Heart left ventricle (tissue), 16 donors: ENCODE results near the gene TAMALIN. TPM values are rescaled to one million over a fixed set of nuclear protein-coding genes. Genes with fewer than 3 reads are reported as not detected.

Experiments used
- ATAC-seq, 4 donors: fragments of 200-7000 bp; cut with Tn5 transposase; one replicate each; pipeline ENCODE4 v1.9.1; 2020 to 2022; ENCODE audit warnings: moderate library complexity in 4 of 4, mild to moderate bottlenecking in 3 of 4, moderate number of reproducible peaks in 1 of 4
- DNase-seq, 5 donors: peaks; one replicate each; pipeline ENCODE4 v3.0.0-alpha.2; 2020
- H3K27ac ChIP-seq, 12 donors: fragments of 200-600 bp; sonication (generic) in 4 of 12; one replicate each; pipeline versions ENCODE4 v1.5.0 to v1.8.0; 2016 to 2022; ENCODE audit warnings: mild to moderate bottlenecking in 2 of 12
- H3K27me3 ChIP-seq, 9 donors: fragments of 200-600 bp; sonication (generic) in 2 of 9; one replicate each; pipeline versions ENCODE4 v1.5.1 to v1.8.0; 2016 to 2022; ENCODE audit warnings: mild to moderate bottlenecking in 3 of 9
- H3K36me3 ChIP-seq, 9 donors: fragments of 200-600 bp; sonication (generic) in 2 of 9; one replicate each; pipeline versions ENCODE4 v1.5.0 to v1.8.0; 2018 to 2022; ENCODE audit warnings: mild to moderate bottlenecking in 2 of 9
- H3K4me1 ChIP-seq, 12 donors: fragments of 200-600 bp; sonication (generic) in 4 of 12; one replicate each; pipeline versions ENCODE4 v1.5.0 to v1.8.0; 2016 to 2022; ENCODE audit warnings: mild to moderate bottlenecking in 3 of 12
- H3K4me3 ChIP-seq, 12 donors: fragments of 200-600 bp; sonication (generic) in 4 of 12; one replicate each; pipeline versions ENCODE4 v1.5.0 to v1.8.0; 2017 to 2022; ENCODE audit warnings: mild to moderate bottlenecking in 9 of 12, moderate library complexity in 4 of 12
- H3K9me3 ChIP-seq, 12 donors: fragments of 200-600 bp; sonication (generic) in 4 of 12; one replicate each; pipeline versions ENCODE4 v1.5.0 to v1.8.0; 2016 to 2022; ENCODE audit warnings: mild to moderate bottlenecking in 1 of 12
- CTCF ChIP-seq, 12 donors: fragments of 200-600 bp; sonication (generic) in 4 of 12; IDR thresholded peaks; one replicate each; pipeline versions ENCODE4 v1.5.0 to v1.8.0; 2018 to 2022; ENCODE audit warnings: antibody characterized with exemption in 12 of 12, mild to moderate bottlenecking in 5 of 12
- POLR2A ChIP-seq, 2 donors: fragments of 450-650 bp; IDR thresholded peaks; one replicate each; pipeline ENCODE4 v1.6.1; 2017; ENCODE audit warnings: antibody characterized with exemption in 2 of 2, mild to moderate bottlenecking in 2 of 2, moderate library complexity in 2 of 2
- WGBS, 4 donors: extraction: QIAGEN DNeasy Blood & Tissue Kit in 2 of 4; methylation state at CpG; one replicate each; pipeline versions ENCODE4 v1.1.5 to v1.1.7; 2013 to 2018; 5-methylcytosine and 5-hydroxymethylcytosine counted together
- intact Hi-C, 10 donors: fragments of 100-400 bp; cut with DNase I; formaldehyde crosslinking; loops; one replicate each; pipeline versions ENCODE4 v1.11.1 to v1.14.2; 2022
- polyA plus RNA-seq, 2 donors: library from polyadenylated mRNA; stranded (reverse); fragments of 200-250 nt; gene quantifications; one replicate each; pipeline ENCODE4 v1.2.3, GENCODE V29; 2013
- total RNA-seq, 9 donors: library from RNA; depleted of rRNA in 2 of 9; stranded (reverse); fragments of >200 nt in 2 of 9; fragmentation: NEBNext Ultra II Directional in 3 of 9; extraction: Animal tissue kit (Norgen Biotek cat#: 25700) in 3 of 9; gene quantifications; one replicate each; pipeline versions ENCODE4 v1.1.0 to v1.2.4, GENCODE V29; 2016 to 2023
- donor health status: ischemic (EF 13 %, LVEDD 7.1; RV severe dilation, severe dysfunction).
- donor health status: healthy with polysubstance abuse.
- donor health status: DM: no; HTN: yes; CAD: no.
- donor health status: DM: no; HTN: no; CAD: no.
- donor health status: ischemic (EF 25% LVEDD 6.9; RV normal size, moderate dysfunction).
- donor health status: ischemic (EF 25% LVEDD 5.7; RV mildly dilated, moderate dysfunction).
- donor health status: healthy.
- donor health status: DM: yes; HTN: yes; CAD: no.
- donor health status: ischemic (EF 35%, LVEDD 5.7; RV mildly dilated, moderate dysfunction).
- donor health status: nonischemic (EF 11% LVEDD 7.7; RV severe dilation, severe dysfunction).
- donor health status: DM: yes; HTN: yes; CAD: no.
- donor health status: PGD.
- donor health status: ischemic (EF 29% LVEDD 5.4; RV normal size, mild dysfunction).
- donor health status: nonischemic (EF 23%, LVEDD 6.1; RV moderate dilation, normal function).

The TAMALIN gene
- total and polyA plus RNA-seq, 11 donors = 12.9 to 38.0 (median 17.8) TPM

- no peak overlapping the region for H3K27ac ChIP-seq
- DNase-seq = no peak
- intact Hi-C loops = no loop called here
- H3K4me1 ChIP-seq = peaks cover 0 to 23% (median 16%) of the 10 kb centered on the region in 12 donors
- no peak for ATAC-seq
- TF ChIP-seq CTCF (IDR thresholded peaks at IDR 0.05) = no peak
- no peak for TF ChIP-seq POLR2A (IDR thresholded peaks at IDR 0.05)
- H3K9me3 ChIP-seq = no peaks in the 10 kb centered on the region
- peaks cover 0 to 50% (median 36%) of the 10 kb centered on the region in 9 donors for H3K36me3 ChIP-seq
- WGBS, 4 donors = 54 to 63% (median 60%) methylated on average over 39 to 93 of the region's 93 CpGs
- H3K27me3 ChIP-seq = peaks cover 0 to 8% (median 0%) of the 10 kb centered on the region in 9 donors
- H3K4me3 ChIP-seq = peak overlapping the region in 1 of 12 donors; percentile 5
Observed at GRCh38 chr12:52014567-52015530, 8.1 kb downstream of the TAMALIN start.

GRCh38 chr12:52015532-52016041 lies 8.8 kb downstream of the TAMALIN start:
- peaks cover 0 to 8% (median 0%) of the 10 kb centered on the region in 9 donors for H3K27me3 ChIP-seq
- no peaks in the 10 kb centered on the region for H3K9me3 ChIP-seq
- intact Hi-C loops = loop anchor here in 1 of 10 donors (2.0 kb wide), 1 partner anchor 21 kb away; no protein-coding TSS in a partner anchor
- ATAC-seq (peak in 2 of 4 donors; percentile 4 to 12), DNase-seq (peak in 1 of 5 donors; percentile 20)
- TF ChIP-seq POLR2A (IDR thresholded peaks at IDR 0.05) (no peak), CTCF (IDR thresholded peaks at IDR 0.05) (no peak)
- no peak overlapping the region for H3K27ac ChIP-seq
- H3K36me3 ChIP-seq = peaks cover 0 to 49% (median 36%) of the 10 kb centered on the region in 9 donors
- peaks cover 0 to 19% (median 11%) of the 10 kb centered on the region in 12 donors for H3K4me1 ChIP-seq
- WGBS, 4 donors = 81 to 85% (median 84%) methylated on average over 7 to 10 of the region's 10 CpGs
- no peak overlapping the region for H3K4me3 ChIP-seq

- H3K4me3 ChIP-seq = no peak overlapping the region
- ATAC-seq (no peak), DNase-seq (no peak)
- no peaks in the 10 kb centered on the region for H3K9me3 ChIP-seq
- intact Hi-C loops = no loop called here
- WGBS, 4 donors = 84 to 94% (median 87%) methylated on average over 1 to 4 of the region's 4 CpGs
- H3K27me3 ChIP-seq = peaks cover 0 to 8% (median 0%) of the 10 kb centered on the region in 9 donors
- peaks cover 0 to 22% (median 10%) of the 10 kb centered on the region in 9 donors for H3K36me3 ChIP-seq
- TF ChIP-seq CTCF (IDR thresholded peaks at IDR 0.05) = no peak
- H3K4me1 ChIP-seq = peaks cover 0 to 18% (median 6%) of the 10 kb centered on the region in 12 donors
- no peak overlapping the region for H3K27ac ChIP-seq
Observed at GRCh38 chr12:52018433-52019112, 11.8 kb downstream of the TAMALIN start.
